HEK293 (cell line): ENCODE data around the gene CEP57L1.

Experiments used
- FEZF1 ChIP-seq: fragments of 450-650 bp; formaldehyde crosslinking; IDR thresholded peaks from 2 replicates; pipeline ENCODE4 v1.5.1; 2016; ENCODE audit warnings: missing biosample characterization, missing genetic modification characterization
- GLI2 ChIP-seq: fragments of 450-650 bp; formaldehyde crosslinking; IDR thresholded peaks from 2 replicates; pipeline ENCODE4; 2017; ENCODE audit warnings: missing biosample characterization, missing genetic modification characterization, low read depth, borderline replicate concordance
- MEIS1 ChIP-seq: sonication (generic); formaldehyde crosslinking; IDR thresholded peaks from 2 replicates; pipeline ENCODE4 v1.8.1; 2022; ENCODE audit warnings: missing genetic modification reagents, mild to moderate bottlenecking, borderline replicate concordance
- OVOL3 ChIP-seq: fragments of 450-650 bp; formaldehyde crosslinking; IDR thresholded peaks from 2 replicates; pipeline ENCODE4 v1.5.1; 2016; ENCODE audit warnings: missing biosample characterization, missing genetic modification characterization
- REPIN1 ChIP-seq: fragments of 450-650 bp; formaldehyde crosslinking; IDR thresholded peaks from 2 replicates; pipeline ENCODE4 v1.5.1; 2017; ENCODE audit warnings: missing biosample characterization, missing genetic modification characterization, low read depth
- SCRT1 ChIP-seq: fragments of 450-650 bp; formaldehyde crosslinking; IDR thresholded peaks from 2 replicates; pipeline ENCODE4 v1.5.1; 2016; ENCODE audit warnings: missing biosample characterization, missing genetic modification characterization, borderline replicate concordance
- SETDB1 ChIP-seq: IDR thresholded peaks from one replicate; pipeline ENCODE4 v1.6.1; 2017; ENCODE audit warnings: mild to moderate bottlenecking, low read length, moderate library complexity, mixed read lengths; ENCODE audit not compliant: insufficient read length
- ZNF10 ChIP-seq: fragments of 450-650 bp; formaldehyde crosslinking; IDR thresholded peaks from 2 replicates; pipeline ENCODE4 v1.5.1; 2017; ENCODE audit warnings: missing biosample characterization, missing genetic modification characterization
- ZNF121 ChIP-seq: fragments of 450-650 bp; formaldehyde crosslinking; IDR thresholded peaks from 2 replicates; pipeline ENCODE4 v1.5.1; 2016; ENCODE audit warnings: missing biosample characterization, missing genetic modification characterization
- ZNF138 ChIP-seq: fragments of 450-650 bp; formaldehyde crosslinking; IDR thresholded peaks from 2 replicates; pipeline ENCODE4 v1.5.1; 2016; ENCODE audit warnings: missing biosample characterization, missing genetic modification characterization, borderline replicate concordance
- ZNF175 ChIP-seq: fragments of 450-650 bp; formaldehyde crosslinking; IDR thresholded peaks from 2 replicates; pipeline ENCODE4 v1.5.1; 2016; ENCODE audit warnings: missing biosample characterization, missing genetic modification characterization
- ZNF2 ChIP-seq: fragments of 450-650 bp; formaldehyde crosslinking; IDR thresholded peaks from 2 replicates; pipeline ENCODE4 v1.5.1; 2016; ENCODE audit warnings: missing biosample characterization, missing genetic modification characterization
- ZNF211 ChIP-seq: fragments of 450-650 bp; formaldehyde crosslinking; IDR thresholded peaks from 2 replicates; pipeline ENCODE4 v1.5.1; 2016; ENCODE audit warnings: low read depth, missing biosample characterization, missing genetic modification characterization
- ZNF214 ChIP-seq: fragments of 450-650 bp; formaldehyde crosslinking; IDR thresholded peaks from 2 replicates; pipeline ENCODE4 v1.5.1; 2017; ENCODE audit warnings: missing biosample characterization, mild to moderate bottlenecking, missing genetic modification characterization, borderline replicate concordance
- ZNF221 ChIP-seq: fragments of 450-650 bp; formaldehyde crosslinking; IDR thresholded peaks from 2 replicates; pipeline ENCODE4 v1.5.1; 2017; ENCODE audit warnings: missing biosample characterization, missing genetic modification characterization, borderline replicate concordance
- ZNF48 ChIP-seq: fragments of 450-650 bp; formaldehyde crosslinking; IDR thresholded peaks from 2 replicates; pipeline ENCODE4 v1.5.1; 2016; ENCODE audit warnings: missing biosample characterization, missing genetic modification characterization
- ZNF510 ChIP-seq: fragments of 450-650 bp; formaldehyde crosslinking; IDR thresholded peaks from 2 replicates; pipeline ENCODE4 v1.5.1; 2018; ENCODE audit warnings: mild to moderate bottlenecking, missing genetic modification characterization, missing biosample characterization; ENCODE audit not compliant: insufficient replicate concordance
- ZNF544 ChIP-seq: fragments of 450-650 bp; formaldehyde crosslinking; IDR thresholded peaks from 2 replicates; pipeline ENCODE4 v1.5.0; 2017; ENCODE audit warnings: missing biosample characterization, missing genetic modification characterization
- ZNF560 ChIP-seq: fragments of 450-650 bp; formaldehyde crosslinking; IDR thresholded peaks from 2 replicates; pipeline ENCODE4 v1.5.1; 2017; ENCODE audit warnings: missing biosample characterization, missing genetic modification characterization, borderline replicate concordance
- ZNF664 ChIP-seq: fragments of 450-650 bp; formaldehyde crosslinking; IDR thresholded peaks from 2 replicates; pipeline ENCODE4 v1.5.1; 2016; ENCODE audit warnings: missing biosample characterization, missing genetic modification characterization
- ZNF707 ChIP-seq: fragments of 450-650 bp; formaldehyde crosslinking; IDR thresholded peaks from 2 replicates; pipeline ENCODE4 v1.5.1; 2016; ENCODE audit warnings: missing biosample characterization, missing genetic modification characterization
- TF ChIP-seq, protein P1 (sequence below): sonication (generic); formaldehyde crosslinking; IDR thresholded peaks from 2 replicates; pipeline ENCODE4 v1.8.1; 2022; ENCODE audit warnings: mild to moderate bottlenecking, moderate library complexity, missing genetic modification reagents
- TF ChIP-seq, protein P2 (sequence below): fragments of 450-650 bp; formaldehyde crosslinking; IDR thresholded peaks from 2 replicates; pipeline ENCODE4; 2016; ENCODE audit warnings: missing biosample characterization, missing genetic modification characterization
- TF ChIP-seq, protein P3 (sequence below): fragments of 450-650 bp; formaldehyde crosslinking; IDR thresholded peaks from 2 replicates; pipeline ENCODE4 v1.5.1; 2016; ENCODE audit warnings: missing biosample characterization, missing genetic modification characterization
- TF ChIP-seq, protein P4 (sequence below): fragments of 450-650 bp; formaldehyde crosslinking; IDR thresholded peaks from 2 replicates; pipeline ENCODE4 v1.5.1; 2016; ENCODE audit warnings: missing biosample characterization, missing genetic modification characterization, borderline replicate concordance
- TF ChIP-seq, protein P5 (sequence below): fragments of 450-650 bp; formaldehyde crosslinking; IDR thresholded peaks from 2 replicates; pipeline ENCODE4 v1.5.0; 2017; ENCODE audit warnings: missing biosample characterization, missing genetic modification characterization, borderline replicate concordance
- TF ChIP-seq, protein P6 (sequence below): fragments of 450-650 bp; formaldehyde crosslinking; IDR thresholded peaks from 2 replicates; pipeline ENCODE4 v1.5.1; 2016; ENCODE audit warnings: missing biosample characterization, missing genetic modification characterization
- TF ChIP-seq, protein P7 (sequence below): fragments of 450-650 bp; formaldehyde crosslinking; IDR thresholded peaks from 2 replicates; pipeline ENCODE4 v1.5.1; 2016; ENCODE audit warnings: missing biosample characterization, missing genetic modification characterization

CEP57L1 gene

DNA sequence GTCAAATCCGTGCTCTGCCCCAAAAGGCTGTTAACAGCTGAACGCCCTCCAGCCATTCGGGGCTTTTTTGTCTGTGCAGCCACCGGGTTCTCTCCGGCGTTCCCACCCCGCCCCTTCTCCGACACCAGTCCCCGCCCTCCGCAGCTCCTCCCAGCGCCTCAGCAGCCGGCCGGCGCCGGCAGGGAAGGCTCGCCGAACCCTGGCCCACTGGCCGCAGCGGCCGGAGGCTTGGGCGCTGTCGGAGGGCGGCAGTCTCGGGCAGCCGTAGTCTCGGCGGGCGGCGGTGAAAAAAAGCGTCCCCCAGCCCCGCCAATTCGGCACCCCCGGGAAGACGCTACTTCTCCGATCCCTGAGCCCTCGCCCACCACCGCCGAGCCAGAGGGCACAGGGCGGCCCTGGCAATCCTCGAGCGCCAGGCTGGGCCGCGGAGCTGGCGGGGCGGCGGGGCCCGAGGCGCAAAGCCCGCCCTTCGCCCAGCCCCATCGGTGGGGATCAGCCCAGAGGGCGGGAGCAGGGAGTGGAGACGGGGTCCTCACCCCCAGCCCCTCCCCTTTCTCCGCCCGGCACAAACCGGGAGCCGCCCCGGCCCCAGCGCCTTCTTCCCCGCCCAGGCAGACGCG lies 781 bp upstream of the CEP57L1 start, which contains the start of gene SESN1 (continued):
- TF ChIP-seq ZNF707 (tag by site-specific recombination) (no peak), OVOL3 (tag by site-specific recombination) (no peak), ZNF175 (no peak), SCRT1 (no peak), ZNF10 (tag by site-specific recombination) (peak; percentile 43; the same call in 1 of the 2 replicates), ZNF544 (tag by site-specific recombination) (no peak), ZNF121 (tag by site-specific recombination) (peak; percentile 72; the same call in 1 of the 2 replicates), FEZF1 (tag by site-specific recombination) (no peak), ZNF2 (tag by site-specific recombination) (peak; percentile 78; the same call in 1 of the 2 replicates), GLI2 (no peak), ZNF211 (tag by site-specific recombination) (no peak), ZNF214 (no peak), SETDB1 (no peak), ZNF221 (tag by site-specific recombination) (no peak), ZNF510 (tag by site-specific recombination) (no peak), ZNF138 (no peak), ZNF560 (tag by site-specific recombination) (no peak), ZNF48 (tag by site-specific recombination) (no peak), REPIN1 (tag by site-specific recombination) (no peak; the same call in 1 of the 2 replicates), MEIS1 (CRISPR knock-in tag) (no peak), ZNF664 (tag by site-specific recombination) (no peak)
- TF ChIP-seq, protein P1, sequence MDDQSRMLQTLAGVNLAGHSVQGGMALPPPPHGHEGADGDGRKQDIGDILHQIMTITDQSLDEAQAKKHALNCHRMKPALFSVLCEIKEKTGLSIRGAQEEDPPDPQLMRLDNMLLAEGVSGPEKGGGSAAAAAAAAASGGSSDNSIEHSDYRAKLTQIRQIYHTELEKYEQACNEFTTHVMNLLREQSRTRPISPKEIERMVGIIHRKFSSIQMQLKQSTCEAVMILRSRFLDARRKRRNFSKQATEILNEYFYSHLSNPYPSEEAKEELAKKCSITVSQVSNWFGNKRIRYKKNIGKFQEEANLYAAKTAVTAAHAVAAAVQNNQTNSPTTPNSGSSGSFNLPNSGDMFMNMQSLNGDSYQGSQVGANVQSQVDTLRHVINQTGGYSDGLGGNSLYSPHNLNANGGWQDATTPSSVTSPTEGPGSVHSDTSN (CRISPR knock-in tag): peak; percentile 93
- TF ChIP-seq, protein P2, sequence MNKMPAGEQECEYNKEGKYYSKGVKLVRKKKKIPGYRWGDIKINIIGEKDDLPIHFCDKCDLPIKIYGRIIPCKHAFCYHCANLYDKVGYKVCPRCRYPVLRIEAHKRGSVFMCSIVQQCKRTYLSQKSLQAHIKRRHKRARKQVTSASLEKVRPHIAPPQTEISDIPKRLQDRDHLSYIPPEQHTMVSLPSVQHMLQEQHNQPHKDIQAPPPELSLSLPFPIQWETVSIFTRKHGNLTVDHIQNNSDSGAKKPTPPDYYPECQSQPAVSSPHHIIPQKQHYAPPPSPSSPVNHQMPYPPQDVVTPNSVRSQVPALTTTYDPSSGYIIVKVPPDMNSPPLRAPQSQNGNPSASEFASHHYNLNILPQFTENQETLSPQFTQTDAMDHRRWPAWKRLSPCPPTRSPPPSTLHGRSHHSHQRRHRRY (tag by site-specific recombination): no peak
- TF ChIP-seq, protein P3, sequence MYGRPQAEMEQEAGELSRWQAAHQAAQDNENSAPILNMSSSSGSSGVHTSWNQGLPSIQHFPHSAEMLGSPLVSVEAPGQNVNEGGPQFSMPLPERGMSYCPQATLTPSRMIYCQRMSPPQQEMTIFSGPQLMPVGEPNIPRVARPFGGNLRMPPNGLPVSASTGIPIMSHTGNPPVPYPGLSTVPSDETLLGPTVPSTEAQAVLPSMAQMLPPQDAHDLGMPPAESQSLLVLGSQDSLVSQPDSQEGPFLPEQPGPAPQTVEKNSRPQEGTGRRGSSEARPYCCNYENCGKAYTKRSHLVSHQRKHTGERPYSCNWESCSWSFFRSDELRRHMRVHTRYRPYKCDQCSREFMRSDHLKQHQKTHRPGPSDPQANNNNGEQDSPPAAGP (tag by site-specific recombination): peak; percentile 85
- TF ChIP-seq, protein P4, sequence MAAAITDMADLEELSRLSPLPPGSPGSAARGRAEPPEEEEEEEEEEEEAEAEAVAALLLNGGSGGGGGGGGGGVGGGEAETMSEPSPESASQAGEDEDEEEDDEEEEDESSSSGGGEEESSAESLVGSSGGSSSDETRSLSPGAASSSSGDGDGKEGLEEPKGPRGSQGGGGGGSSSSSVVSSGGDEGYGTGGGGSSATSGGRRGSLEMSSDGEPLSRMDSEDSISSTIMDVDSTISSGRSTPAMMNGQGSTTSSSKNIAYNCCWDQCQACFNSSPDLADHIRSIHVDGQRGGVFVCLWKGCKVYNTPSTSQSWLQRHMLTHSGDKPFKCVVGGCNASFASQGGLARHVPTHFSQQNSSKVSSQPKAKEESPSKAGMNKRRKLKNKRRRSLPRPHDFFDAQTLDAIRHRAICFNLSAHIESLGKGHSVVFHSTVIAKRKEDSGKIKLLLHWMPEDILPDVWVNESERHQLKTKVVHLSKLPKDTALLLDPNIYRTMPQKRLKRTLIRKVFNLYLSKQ (tag by site-specific recombination): no peak
- TF ChIP-seq, protein P5, sequence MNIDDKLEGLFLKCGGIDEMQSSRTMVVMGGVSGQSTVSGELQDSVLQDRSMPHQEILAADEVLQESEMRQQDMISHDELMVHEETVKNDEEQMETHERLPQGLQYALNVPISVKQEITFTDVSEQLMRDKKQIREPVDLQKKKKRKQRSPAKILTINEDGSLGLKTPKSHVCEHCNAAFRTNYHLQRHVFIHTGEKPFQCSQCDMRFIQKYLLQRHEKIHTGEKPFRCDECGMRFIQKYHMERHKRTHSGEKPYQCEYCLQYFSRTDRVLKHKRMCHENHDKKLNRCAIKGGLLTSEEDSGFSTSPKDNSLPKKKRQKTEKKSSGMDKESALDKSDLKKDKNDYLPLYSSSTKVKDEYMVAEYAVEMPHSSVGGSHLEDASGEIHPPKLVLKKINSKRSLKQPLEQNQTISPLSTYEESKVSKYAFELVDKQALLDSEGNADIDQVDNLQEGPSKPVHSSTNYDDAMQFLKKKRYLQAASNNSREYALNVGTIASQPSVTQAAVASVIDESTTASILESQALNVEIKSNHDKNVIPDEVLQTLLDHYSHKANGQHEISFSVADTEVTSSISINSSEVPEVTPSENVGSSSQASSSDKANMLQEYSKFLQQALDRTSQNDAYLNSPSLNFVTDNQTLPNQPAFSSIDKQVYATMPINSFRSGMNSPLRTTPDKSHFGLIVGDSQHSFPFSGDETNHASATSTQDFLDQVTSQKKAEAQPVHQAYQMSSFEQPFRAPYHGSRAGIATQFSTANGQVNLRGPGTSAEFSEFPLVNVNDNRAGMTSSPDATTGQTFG (tag by site-specific recombination): no peak
- TF ChIP-seq, protein P6, sequence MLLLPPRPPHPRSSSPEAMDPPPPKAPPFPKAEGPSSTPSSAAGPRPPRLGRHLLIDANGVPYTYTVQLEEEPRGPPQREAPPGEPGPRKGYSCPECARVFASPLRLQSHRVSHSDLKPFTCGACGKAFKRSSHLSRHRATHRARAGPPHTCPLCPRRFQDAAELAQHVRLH: 0 out of 2 replicates have a peak, but pooled peaks have one; percentile 12
- TF ChIP-seq, protein P7, sequence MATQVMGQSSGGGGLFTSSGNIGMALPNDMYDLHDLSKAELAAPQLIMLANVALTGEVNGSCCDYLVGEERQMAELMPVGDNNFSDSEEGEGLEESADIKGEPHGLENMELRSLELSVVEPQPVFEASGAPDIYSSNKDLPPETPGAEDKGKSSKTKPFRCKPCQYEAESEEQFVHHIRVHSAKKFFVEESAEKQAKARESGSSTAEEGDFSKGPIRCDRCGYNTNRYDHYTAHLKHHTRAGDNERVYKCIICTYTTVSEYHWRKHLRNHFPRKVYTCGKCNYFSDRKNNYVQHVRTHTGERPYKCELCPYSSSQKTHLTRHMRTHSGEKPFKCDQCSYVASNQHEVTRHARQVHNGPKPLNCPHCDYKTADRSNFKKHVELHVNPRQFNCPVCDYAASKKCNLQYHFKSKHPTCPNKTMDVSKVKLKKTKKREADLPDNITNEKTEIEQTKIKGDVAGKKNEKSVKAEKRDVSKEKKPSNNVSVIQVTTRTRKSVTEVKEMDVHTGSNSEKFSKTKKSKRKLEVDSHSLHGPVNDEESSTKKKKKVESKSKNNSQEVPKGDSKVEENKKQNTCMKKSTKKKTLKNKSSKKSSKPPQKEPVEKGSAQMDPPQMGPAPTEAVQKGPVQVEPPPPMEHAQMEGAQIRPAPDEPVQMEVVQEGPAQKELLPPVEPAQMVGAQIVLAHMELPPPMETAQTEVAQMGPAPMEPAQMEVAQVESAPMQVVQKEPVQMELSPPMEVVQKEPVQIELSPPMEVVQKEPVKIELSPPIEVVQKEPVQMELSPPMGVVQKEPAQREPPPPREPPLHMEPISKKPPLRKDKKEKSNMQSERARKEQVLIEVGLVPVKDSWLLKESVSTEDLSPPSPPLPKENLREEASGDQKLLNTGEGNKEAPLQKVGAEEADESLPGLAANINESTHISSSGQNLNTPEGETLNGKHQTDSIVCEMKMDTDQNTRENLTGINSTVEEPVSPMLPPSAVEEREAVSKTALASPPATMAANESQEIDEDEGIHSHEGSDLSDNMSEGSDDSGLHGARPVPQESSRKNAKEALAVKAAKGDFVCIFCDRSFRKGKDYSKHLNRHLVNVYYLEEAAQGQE (tag by site-specific recombination): no peak
